Neural crest cell (in vitro differentiated cells): ENCODE results near the gene SLC8A3. TPM values are rescaled to one million over a fixed set of nuclear protein-coding genes. Genes with fewer than 3 reads are reported as not detected.
A peak's percentile ranks its signal among the peaks of the same experiment; 100 is the strongest.

Source experiments
- DNase-seq: peaks from one replicate; pipeline ENCODE4 v3.0.0; 2021; ENCODE audit warnings: low read depth, mixed read lengths, low spot score
- H3K27ac Mint-ChIP-seq: one replicate; pipeline ENCODE4 v1.8.0; 2021; ENCODE audit warnings: mild to moderate bottlenecking, mixed read lengths; ENCODE audit not compliant: unreplicated experiment
- H3K27me3 Mint-ChIP-seq: 2 replicates; pipeline ENCODE4 v1.8.0; 2021; ENCODE audit warnings: low read depth, mild to moderate bottlenecking, mixed read lengths
- H3K36me3 Mint-ChIP-seq: 2 replicates; pipeline ENCODE4 v1.8.0; 2021; ENCODE audit warnings: low read depth, mild to moderate bottlenecking, mixed read lengths
- H3K4me1 Mint-ChIP-seq: 2 replicates; pipeline ENCODE4 v1.8.0; 2021; ENCODE audit warnings: mixed read lengths
- H3K4me3 Mint-ChIP-seq: one replicate; pipeline ENCODE4 v1.8.0; 2021; ENCODE audit warnings: mild to moderate bottlenecking, mixed read lengths
- H3K9me3 Mint-ChIP-seq: 2 replicates; pipeline ENCODE4 v1.8.0; 2021; ENCODE audit warnings: mixed read lengths
- CTCF ChIP-seq: fragments of 200-600 bp; sonication (generic); conservative IDR thresholded peaks from 2 replicates; pipeline ENCODE4 v1.5.0; 2021; ENCODE audit warnings: antibody characterized with exemption, mild to moderate bottlenecking
- total RNA-seq: library from RNA; stranded (reverse); gene quantifications from 2 replicates; pipeline ENCODE4 v1.2.1, GENCODE V29; 2021

SLC8A3 gene
- total RNA-seq, 1 donor from 2014 or later = 1.2 TPM

GRCh38 chr14:70193396-70193795 lies 4.6 kb upstream of the SLC8A3 start:
- no peak overlapping the region for H3K4me3 Mint-ChIP-seq
- DNase-seq = no peak
- H3K27me3 Mint-ChIP-seq = peaks cover 67% of the 10 kb centered on the region
- no peak overlapping the region for H3K27ac Mint-ChIP-seq
- H3K9me3 Mint-ChIP-seq = no peaks in the 10 kb centered on the region
- peaks cover 11% of the 10 kb centered on the region for H3K4me1 Mint-ChIP-seq
- no peak for TF ChIP-seq CTCF
- peaks cover 2% of the 10 kb centered on the region for H3K36me3 Mint-ChIP-seq

- peaks cover 2% of the 10 kb centered on the region for H3K36me3 Mint-ChIP-seq
- no peak overlapping the region for H3K27ac Mint-ChIP-seq
- no peaks in the 10 kb centered on the region for H3K9me3 Mint-ChIP-seq
- DNase-seq = no peak
- H3K4me1 Mint-ChIP-seq = peaks cover 14% of the 10 kb centered on the region
- H3K4me3 Mint-ChIP-seq = no peak overlapping the region
- TF ChIP-seq CTCF = no peak
- H3K27me3 Mint-ChIP-seq = peaks cover 68% of the 10 kb centered on the region
Measured at GRCh38 chr14:70192915-70193314, 4.2 kb upstream of the SLC8A3 start.

- no peak for DNase-seq
- no peak overlapping the region for H3K27ac Mint-ChIP-seq
Measured at GRCh38 chr14:70190156-70190555, 1.4 kb upstream of the SLC8A3 start.

GRCh38 chr14:70189456-70190077 lies 816 bp upstream of the SLC8A3 start:
- Mint-ChIP-seq H3K4me1 (peaks cover 29% of the 10 kb centered on the region), H3K36me3 (peaks cover 2% of the 10 kb centered on the region), H3K27ac (no peak overlapping the region), H3K27me3 (peaks cover 70% of the 10 kb centered on the region), H3K4me3 (peak overlapping the region; percentile 91), H3K9me3 (no peaks in the 10 kb centered on the region)
- no peak for DNase-seq
- TF ChIP-seq CTCF = no peak

More at GRCh38 chr14:70190156-70190555, 1.4 kb upstream of the SLC8A3 start:
- H3K4me1 Mint-ChIP-seq = peaks cover 29% of the 10 kb centered on the region
- H3K9me3 Mint-ChIP-seq = no peaks in the 10 kb centered on the region
- peak overlapping the region; percentile 91 for H3K4me3 Mint-ChIP-seq
- TF ChIP-seq CTCF = no peak
- peaks cover 2% of the 10 kb centered on the region for H3K36me3 Mint-ChIP-seq
- H3K27me3 Mint-ChIP-seq = peaks cover 73% of the 10 kb centered on the region

- Mint-ChIP-seq H3K4me3 (peak overlapping the region; percentile 94), H3K27me3 (peaks cover 65% of the 10 kb centered on the region), H3K9me3 (no peaks in the 10 kb centered on the region), H3K4me1 (peaks cover 29% of the 10 kb centered on the region), H3K36me3 (no peaks in the 10 kb centered on the region), H3K27ac (no peak overlapping the region)
- TF ChIP-seq CTCF = no peak
- peak; percentile 6 for DNase-seq
Measured at GRCh38 chr14:70188322-70188658, 461 bp downstream of the SLC8A3 start.
